Muscle of leg (tissue), 11 donors: ENCODE data around the gene FAM24B. TPM values are rescaled to one million over a fixed set of nuclear protein-coding genes. Genes with fewer than 3 reads are reported as not detected.
"Not testable (repeated sequence)": the region's sequence is repeated elsewhere in the genome, so short reads cannot be mapped to it uniquely, and the experiment has no call there.

Source experiments
- DNase-seq: peaks from one replicate; pipeline ENCODE4 v3.0.0; 2013
- H3K27ac ChIP-seq: one replicate; pipeline ENCODE4 v1.5.1; 2013; ENCODE audit warnings: mild to moderate bottlenecking, low read length, control low read depth
- H3K27me3 ChIP-seq: one replicate; pipeline ENCODE4 v1.6.1; 2013; ENCODE audit warnings: low read length; ENCODE audit not compliant: control insufficient read depth, insufficient read depth
- H3K36me3 ChIP-seq: one replicate; pipeline ENCODE4 v1.6.1; 2013; ENCODE audit warnings: low read length; ENCODE audit not compliant: control insufficient read depth, insufficient read depth
- H3K4me1 ChIP-seq: one replicate; pipeline ENCODE4 v1.6.1; 2013; ENCODE audit warnings: low read length; ENCODE audit not compliant: control insufficient read depth, insufficient read depth
- H3K4me3 ChIP-seq: one replicate; pipeline ENCODE4 v1.5.1; 2013; ENCODE audit warnings: low read length, control low read depth
- H3K9me3 ChIP-seq: replicated peaks from 2 replicates; pipeline ENCODE4 v1.6.1; 2013; ENCODE audit warnings: low read depth, low read length; ENCODE audit not compliant: control insufficient read depth
- WGBS: methylation state at CpG from one replicate; pipeline ENCODE4 v1.1.5; 2013; ENCODE audit warnings: missing lambda C conversion rate; ENCODE audit not compliant: insufficient coverage; 5-methylcytosine and 5-hydroxymethylcytosine counted together
- polyA plus RNA-seq, 8 donors: library from polyadenylated mRNA; unstranded; fragments of 120-200 nt; gene quantifications; one replicate each; pipeline versions ENCODE4 v1.2.1 to v1.2.3, GENCODE V29; 2013; ENCODE audit warnings: inconsistent platforms in 1 of 8, low replicate concordance in 1 of 8; ENCODE audit not compliant: insufficient read length in 8 of 8, insufficient read depth in 1 of 8
- total RNA-seq: library from RNA; stranded (reverse); fragments of 120-200 nt; gene quantifications from one replicate; pipeline ENCODE4 v1.2.4, GENCODE V29; 2013

FAM24B gene
- total and polyA plus RNA-seq, 9 donors, result 1.6 to 4.1 (median 2.8) TPM

GRCh38 chr10:122878799-122879338, 512 bp downstream of the FAM24B start:
- Histone ChIP-seq H3K27ac (peak overlapping the region; percentile 21), H3K9me3 (no peaks in the 10 kb centered on the region), H3K4me1 (peaks cover 7% of the 10 kb centered on the region), H3K4me3 (peak overlapping the region; percentile 53), H3K36me3 (no peaks in the 10 kb centered on the region), H3K27me3 (peaks cover 3% of the 10 kb centered on the region)
- 34% methylated on average over 5 of the region's 14 CpGs for WGBS
- DNase-seq, result peak; percentile 9

- WGBS, result 82% methylated on average over 1 of the region's 1 CpG
- no peak overlapping the region for H3K27ac ChIP-seq
Observed at GRCh38 chr10:122877264-122877663, 2.1 kb downstream of the FAM24B start.

DNA sequence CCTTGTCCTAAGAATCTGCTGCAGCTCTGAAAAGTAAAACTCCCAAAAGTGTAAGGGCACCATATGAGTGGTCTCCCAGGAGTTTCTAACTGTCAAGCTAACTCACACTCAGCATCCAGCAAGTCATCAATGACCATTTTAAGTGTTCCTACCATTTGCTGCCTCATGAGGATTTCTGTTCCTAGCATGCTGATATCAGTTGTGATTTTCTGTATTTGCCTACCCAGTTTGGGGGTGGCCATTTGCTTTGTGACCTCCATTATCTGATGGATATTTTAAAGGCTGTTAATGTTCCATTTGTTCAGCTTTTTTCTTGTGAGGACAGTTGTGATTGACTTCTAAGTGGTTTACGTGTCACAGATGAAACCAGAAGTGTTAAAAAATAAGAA, 2.9 kb downstream of the FAM24B start:
- WGBS, result no CpG with 5 or more reads among the region's 1 CpG
- H3K4me1 ChIP-seq, result peaks cover 7% of the 10 kb centered on the region
- no peak overlapping the region for H3K27ac ChIP-seq
- peaks cover 3% of the 10 kb centered on the region for H3K27me3 ChIP-seq
- DNase-seq, result no peak
- no peaks in the 10 kb centered on the region for H3K36me3 ChIP-seq
- H3K9me3 ChIP-seq, result peaks cover 2% of the 10 kb centered on the region
- no peak overlapping the region for H3K4me3 ChIP-seq

More at GRCh38 chr10:122877264-122877663, 2.1 kb downstream of the FAM24B start:
- H3K27me3 ChIP-seq, result peaks cover 3% of the 10 kb centered on the region
- no peak overlapping the region for H3K4me3 ChIP-seq
- peaks cover 7% of the 10 kb centered on the region for H3K4me1 ChIP-seq
- no peaks in the 10 kb centered on the region for H3K36me3 ChIP-seq
- DNase-seq, result no peak
- H3K9me3 ChIP-seq, result peaks cover 2% of the 10 kb centered on the region

GRCh38 chr10:122875843-122876466, 3.4 kb downstream of the FAM24B start:
- Histone ChIP-seq H3K36me3 (no peaks in the 10 kb centered on the region), H3K4me1 (peaks cover 7% of the 10 kb centered on the region), H3K9me3 (peaks cover 2% of the 10 kb centered on the region), H3K27me3 (peaks cover 3% of the 10 kb centered on the region), H3K27ac (no peak overlapping the region), H3K4me3 (no peak overlapping the region)
- no peak for DNase-seq
- 44% methylated on average over 2 of the region's 6 CpGs for WGBS

DNA sequence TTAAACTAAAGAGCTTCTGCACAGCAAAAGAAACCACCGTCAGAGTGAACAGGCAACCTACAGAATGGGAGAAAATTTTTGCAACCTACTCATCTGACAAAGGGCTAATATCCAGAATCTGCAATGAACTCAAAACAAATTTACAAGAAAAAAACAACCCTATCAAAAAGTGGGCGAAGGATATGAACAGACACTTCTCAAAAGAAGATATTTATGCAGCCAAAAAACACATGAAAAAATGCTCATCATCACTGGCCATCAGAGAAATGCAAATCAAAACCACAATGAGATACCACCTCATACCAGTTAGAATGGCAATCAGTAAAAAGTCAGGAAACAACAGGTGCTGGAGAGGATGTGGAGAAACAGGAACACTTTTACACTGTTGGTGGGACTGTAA, 7.4 kb downstream of the FAM24B start:
- H3K4me3 ChIP-seq, H3K27me3 ChIP-seq, H3K4me1 ChIP-seq, H3K9me3 ChIP-seq, H3K36me3 ChIP-seq, H3K27ac ChIP-seq, DNase-seq: not testable (repeated sequence)
- no CpG with 5 or more reads among the region's 2 CpGs for WGBS

GRCh38 chr10:122868768-122869167, 10.6 kb downstream of the FAM24B start:
- WGBS, result no CpG with 5 or more reads among the region's 2 CpGs
- not testable (repeated sequence) for H3K4me3 ChIP-seq, H3K36me3 ChIP-seq, H3K27ac ChIP-seq, H3K4me1 ChIP-seq, DNase-seq, H3K9me3 ChIP-seq, H3K27me3 ChIP-seq

DNA sequence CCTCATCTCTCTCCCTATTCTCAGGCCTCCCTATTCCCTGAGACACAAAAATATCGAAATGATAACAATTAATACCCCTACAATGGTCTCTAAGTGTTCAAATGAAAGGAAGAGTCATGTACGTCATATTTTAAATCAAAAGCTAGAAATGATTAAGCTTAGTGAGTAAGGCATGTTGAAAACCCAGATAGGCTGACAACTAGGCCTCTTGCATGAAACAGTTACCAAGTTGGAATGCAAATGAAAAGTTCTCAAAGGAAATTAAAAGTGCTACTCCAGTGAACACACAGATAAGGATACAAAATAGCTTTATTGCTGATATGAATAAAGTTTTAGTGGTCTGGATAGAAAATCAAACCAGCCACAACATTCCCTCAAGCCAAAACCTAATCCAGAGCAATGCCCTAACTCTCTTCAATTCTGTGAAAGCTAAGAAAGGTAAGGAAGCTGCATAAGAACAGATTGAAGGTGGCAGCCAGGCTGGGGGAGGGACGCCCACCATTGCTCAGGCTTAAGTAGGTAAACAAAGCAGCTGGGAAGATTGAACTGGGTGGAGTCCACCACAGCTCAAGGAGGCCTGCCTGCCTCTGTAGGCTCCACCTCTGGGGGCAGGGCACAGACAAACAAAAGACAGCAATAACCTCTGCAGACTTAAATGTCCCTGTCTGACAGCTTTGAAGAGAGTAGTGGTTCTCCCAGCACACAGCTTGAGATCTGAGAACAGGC, 12.5 kb downstream of the FAM24B start:
- H3K9me3 ChIP-seq, H3K27me3 ChIP-seq, DNase-seq, H3K27ac ChIP-seq, H3K4me1 ChIP-seq, H3K4me3 ChIP-seq, H3K36me3 ChIP-seq: not testable (repeated sequence)
- WGBS, result no CpG with 5 or more reads among the region's 3 CpGs

DNA sequence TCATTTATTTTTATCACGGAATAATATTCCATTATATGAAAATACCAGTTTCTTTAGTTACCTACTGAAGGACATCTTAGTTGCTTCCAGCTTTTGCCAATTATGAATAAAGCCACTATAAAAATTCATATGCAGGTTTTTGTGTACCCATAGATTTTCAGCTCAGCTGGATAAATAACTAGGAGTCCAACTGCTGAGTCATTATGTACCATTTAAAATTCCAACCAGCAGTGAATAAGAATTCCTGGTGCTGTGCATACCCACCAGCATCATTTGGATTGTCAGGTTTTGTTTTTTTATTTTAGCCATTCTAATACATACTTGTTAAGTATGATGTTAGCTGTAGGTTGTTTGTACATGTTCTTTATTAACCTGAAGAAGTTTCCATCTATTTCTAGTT, 14.5 kb downstream of the FAM24B start:
- H3K9me3 ChIP-seq, result peaks cover 2% of the 10 kb centered on the region
- no peak for DNase-seq
- H3K4me3 ChIP-seq, result no peak overlapping the region
- H3K36me3 ChIP-seq, result no peaks in the 10 kb centered on the region
- no CpG with 5 or more reads among the region's 1 CpG for WGBS
- no peaks in the 10 kb centered on the region for H3K27me3 ChIP-seq
- no peaks in the 10 kb centered on the region for H3K4me1 ChIP-seq
- H3K27ac ChIP-seq, result no peak overlapping the region

- DNase-seq, result no peak
- no peaks in the 10 kb centered on the region for H3K36me3 ChIP-seq
- no peaks in the 10 kb centered on the region for H3K27me3 ChIP-seq
- H3K27ac ChIP-seq, result no peak overlapping the region
- peaks cover 2% of the 10 kb centered on the region for H3K9me3 ChIP-seq
- H3K4me3 ChIP-seq, result no peak overlapping the region
- no CpG with 5 or more reads among the region's 2 CpGs for WGBS
- H3K4me1 ChIP-seq, result no peaks in the 10 kb centered on the region
Observed at GRCh38 chr10:122864194-122864592, 15.2 kb downstream of the FAM24B start.

GRCh38 chr10:122863216-122864193, 15.9 kb downstream of the FAM24B start:
- Histone ChIP-seq H3K27ac (no peak overlapping the region), H3K36me3 (no peaks in the 10 kb centered on the region), H3K4me1 (no peaks in the 10 kb centered on the region), H3K27me3 (no peaks in the 10 kb centered on the region), H3K9me3 (peaks cover 2% of the 10 kb centered on the region), H3K4me3 (no peak overlapping the region)
- no peak for DNase-seq
- no CpG with 5 or more reads among the region's 2 CpGs for WGBS
